ENCODE measurements around the gene GABRR3. TPM values are rescaled to one million over a fixed set of nuclear protein-coding genes. Genes with fewer than 3 reads are reported as not detected.

Gene GABRR3
- total and polyA plus RNA-seq, 2 experiments from 2014 or later: not detected

DNA sequence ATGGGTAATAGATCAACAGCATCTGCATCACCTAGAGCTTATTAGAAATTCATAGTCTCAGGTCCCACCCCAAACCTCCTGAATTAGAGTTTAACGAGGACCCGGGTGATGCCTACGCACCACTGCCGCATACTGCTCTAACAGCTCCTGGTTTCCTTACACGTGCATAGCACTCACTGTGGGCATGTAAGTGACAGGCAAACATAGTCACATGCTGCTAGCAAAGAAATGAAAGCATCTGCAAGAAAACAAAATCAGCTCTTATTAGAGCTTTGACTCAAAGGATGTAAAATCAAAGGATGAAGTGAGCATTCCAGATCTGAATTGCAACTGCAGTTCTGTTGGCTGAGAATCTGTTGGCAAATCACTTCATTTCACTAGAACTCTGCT, 43.8 kb downstream of the GABRR3 start:
- no peaks in the 10 kb centered on the region for H3K36me3 ChIP-seq (replicated peaks; ENCODE audit: insufficient read depth, low read depth)
- no peaks in the 10 kb centered on the region for H3K9me3 ChIP-seq (ENCODE audit: low read depth)
- H3K27ac ChIP-seq: no peak overlapping the region
- no peak overlapping the region for H3K4me3 ChIP-seq
- DNase-seq (ENCODE audit: low spot score): no peak
- H3K79me2 ChIP-seq: no peaks in the 10 kb centered on the region
- H3K4me1 ChIP-seq (ENCODE audit: insufficient read depth): peaks cover 7% of the 10 kb centered on the region
- H3K27me3 ChIP-seq: no peaks in the 10 kb centered on the region
- no peaks in the 10 kb centered on the region for H3K9me2 ChIP-seq (replicated peaks; ENCODE audit: insufficient read depth)
- H2AFZ ChIP-seq: no peak overlapping the region
- no peak for TF ChIP-seq EZH2phosphoT487 (IDR thresholded peaks at IDR 0.05; ENCODE audit: low read depth, severe bottlenecking, unreplicated experiment)
- 61% methylated on average over 5 of the region's 5 CpGs for WGBS (ENCODE audit: low lambda C conversion rate, missing lambda C conversion rate)
- H4K20me1 ChIP-seq (ENCODE audit: insufficient read depth, poor library complexity, severe bottlenecking): no peaks in the 10 kb centered on the region
- H3K4me2 ChIP-seq: no peak overlapping the region

DNA sequence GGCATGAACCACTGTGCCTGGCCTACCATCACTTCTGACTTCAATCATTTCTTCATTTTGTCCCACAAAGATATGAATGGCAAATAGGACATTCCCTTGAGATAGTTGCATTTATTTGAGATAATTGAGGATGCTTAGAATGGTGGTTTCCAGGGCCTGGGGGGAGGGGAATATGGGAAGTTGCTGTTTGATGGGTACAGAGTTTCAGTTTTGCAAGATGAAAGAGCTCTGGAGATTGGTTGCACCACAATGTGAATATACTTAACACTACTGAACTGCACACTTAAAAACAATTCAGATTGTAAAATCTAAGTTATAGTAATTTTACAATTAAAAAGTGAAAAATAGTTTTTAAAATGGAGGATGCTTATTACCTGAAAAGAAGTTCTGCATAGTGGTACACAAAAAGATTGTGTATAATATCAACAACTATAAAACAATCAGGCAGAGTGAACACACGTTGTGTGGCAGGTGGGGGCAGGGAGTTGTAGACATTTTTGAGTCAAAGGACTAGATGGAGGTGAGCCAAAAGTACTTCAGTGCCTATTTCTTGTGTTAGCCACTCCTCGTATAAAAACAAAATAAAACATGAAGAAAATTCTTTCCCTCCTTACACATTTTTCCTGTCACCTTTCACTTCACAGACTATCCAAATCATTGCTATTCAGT, 44.4 kb downstream of the GABRR3 start:
- WGBS (ENCODE audit: low lambda C conversion rate, missing lambda C conversion rate): 64% methylated on average over 2 of the region's 2 CpGs
- Histone ChIP-seq H3K79me2 (no peaks in the 10 kb centered on the region), H2AFZ (no peak overlapping the region), H3K27ac (no peak overlapping the region), H3K4me3 (no peak overlapping the region), H3K4me1 (ENCODE audit: insufficient read depth) (peaks cover 7% of the 10 kb centered on the region), H4K20me1 (ENCODE audit: insufficient read depth, poor library complexity, severe bottlenecking) (no peaks in the 10 kb centered on the region), H3K4me2 (no peak overlapping the region), H3K27me3 (no peaks in the 10 kb centered on the region), H3K9me2 (replicated peaks; ENCODE audit: insufficient read depth) (no peaks in the 10 kb centered on the region), H3K9me3 (ENCODE audit: low read depth) (no peaks in the 10 kb centered on the region), H3K36me3 (replicated peaks; ENCODE audit: insufficient read depth, low read depth) (no peaks in the 10 kb centered on the region)
- TF ChIP-seq EZH2phosphoT487 (IDR thresholded peaks at IDR 0.05; ENCODE audit: low read depth, severe bottlenecking, unreplicated experiment): no peak
- no peak for TF ChIP-seq EZH2 (IDR thresholded peaks at IDR 0.05; ENCODE audit: borderline replicate concordance)
- TF ChIP-seq, protein P1, sequence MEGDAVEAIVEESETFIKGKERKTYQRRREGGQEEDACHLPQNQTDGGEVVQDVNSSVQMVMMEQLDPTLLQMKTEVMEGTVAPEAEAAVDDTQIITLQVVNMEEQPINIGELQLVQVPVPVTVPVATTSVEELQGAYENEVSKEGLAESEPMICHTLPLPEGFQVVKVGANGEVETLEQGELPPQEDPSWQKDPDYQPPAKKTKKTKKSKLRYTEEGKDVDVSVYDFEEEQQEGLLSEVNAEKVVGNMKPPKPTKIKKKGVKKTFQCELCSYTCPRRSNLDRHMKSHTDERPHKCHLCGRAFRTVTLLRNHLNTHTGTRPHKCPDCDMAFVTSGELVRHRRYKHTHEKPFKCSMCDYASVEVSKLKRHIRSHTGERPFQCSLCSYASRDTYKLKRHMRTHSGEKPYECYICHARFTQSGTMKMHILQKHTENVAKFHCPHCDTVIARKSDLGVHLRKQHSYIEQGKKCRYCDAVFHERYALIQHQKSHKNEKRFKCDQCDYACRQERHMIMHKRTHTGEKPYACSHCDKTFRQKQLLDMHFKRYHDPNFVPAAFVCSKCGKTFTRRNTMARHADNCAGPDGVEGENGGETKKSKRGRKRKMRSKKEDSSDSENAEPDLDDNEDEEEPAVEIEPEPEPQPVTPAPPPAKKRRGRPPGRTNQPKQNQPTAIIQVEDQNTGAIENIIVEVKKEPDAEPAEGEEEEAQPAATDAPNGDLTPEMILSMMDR (IDR thresholded peaks at IDR 0.05; ENCODE audit: poor library complexity): no peak
- no peak for DNase-seq (ENCODE audit: low spot score)

- 93% methylated on average over 2 of the region's 3 CpGs for WGBS (ENCODE audit: low lambda C conversion rate, missing lambda C conversion rate)
- no peak overlapping the region for H2AFZ ChIP-seq
- no peaks in the 10 kb centered on the region for H3K36me3 ChIP-seq (replicated peaks; ENCODE audit: insufficient read depth, low read depth)
- H4K20me1 ChIP-seq (ENCODE audit: insufficient read depth, poor library complexity, severe bottlenecking): no peaks in the 10 kb centered on the region
- no peak overlapping the region for H3K4me3 ChIP-seq
- H3K4me2 ChIP-seq: no peak overlapping the region
- no peaks in the 10 kb centered on the region for H3K9me3 ChIP-seq (ENCODE audit: low read depth)
- H3K9me2 ChIP-seq (replicated peaks; ENCODE audit: insufficient read depth): no peaks in the 10 kb centered on the region
- TF ChIP-seq, protein P1 (IDR thresholded peaks at IDR 0.05; ENCODE audit: poor library complexity): no peak
- TF ChIP-seq EZH2phosphoT487 (IDR thresholded peaks at IDR 0.05; ENCODE audit: low read depth, severe bottlenecking, unreplicated experiment): no peak
- TF ChIP-seq EZH2 (IDR thresholded peaks at IDR 0.05; ENCODE audit: borderline replicate concordance): no peak
- H3K27ac ChIP-seq: no peak overlapping the region
- no peak for DNase-seq (ENCODE audit: low spot score)
- H3K79me2 ChIP-seq: no peaks in the 10 kb centered on the region
- no peaks in the 10 kb centered on the region for H3K27me3 ChIP-seq
- H3K4me1 ChIP-seq (ENCODE audit: insufficient read depth): no peaks in the 10 kb centered on the region
Observed at GRCh38 chr3:97988784-97989568, 46.1 kb downstream of the GABRR3 start.

DNA sequence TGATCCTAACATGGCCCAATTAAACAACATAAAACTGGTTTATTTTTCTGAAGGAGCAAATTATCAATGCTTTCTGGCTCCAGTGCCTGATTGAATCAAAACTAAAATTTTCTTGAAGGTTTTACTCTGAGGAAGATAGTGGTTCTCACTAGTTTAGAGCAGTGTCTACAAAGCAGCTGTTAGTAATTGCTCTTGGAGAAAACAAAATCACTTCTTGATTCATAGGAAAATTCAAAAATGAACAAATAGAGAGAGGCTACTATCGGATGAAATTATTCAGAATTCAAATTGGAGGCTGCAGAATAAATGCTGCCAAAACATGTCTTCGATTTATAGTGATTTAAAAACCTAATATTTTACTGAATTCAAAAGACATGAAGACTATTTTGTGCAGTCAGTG, 47.8 kb downstream of the GABRR3 start:
- 84% methylated on average over 2 of the region's 2 CpGs for WGBS (ENCODE audit: low lambda C conversion rate, missing lambda C conversion rate)
- H3K27me3 ChIP-seq: no peaks in the 10 kb centered on the region
- no peaks in the 10 kb centered on the region for H3K9me2 ChIP-seq (replicated peaks; ENCODE audit: insufficient read depth)
- DNase-seq (ENCODE audit: low spot score): no peak
- no peak overlapping the region for H3K4me3 ChIP-seq
- no peaks in the 10 kb centered on the region for H4K20me1 ChIP-seq (ENCODE audit: insufficient read depth, poor library complexity, severe bottlenecking)
- H3K4me1 ChIP-seq (ENCODE audit: insufficient read depth): no peaks in the 10 kb centered on the region
- H3K36me3 ChIP-seq (replicated peaks; ENCODE audit: insufficient read depth, low read depth): no peaks in the 10 kb centered on the region
- H3K27ac ChIP-seq: no peak overlapping the region
- no peaks in the 10 kb centered on the region for H3K9me3 ChIP-seq (ENCODE audit: low read depth)
- TF ChIP-seq EZH2phosphoT487 (IDR thresholded peaks at IDR 0.05; ENCODE audit: low read depth, severe bottlenecking, unreplicated experiment): no peak
- TF ChIP-seq, protein P1 (IDR thresholded peaks at IDR 0.05; ENCODE audit: poor library complexity): no peak
- no peak for TF ChIP-seq EZH2 (IDR thresholded peaks at IDR 0.05; ENCODE audit: borderline replicate concordance)
- no peaks in the 10 kb centered on the region for H3K79me2 ChIP-seq
- H3K4me2 ChIP-seq: no peak overlapping the region
- no peak overlapping the region for H2AFZ ChIP-seq
